Measurements from ENCODE around the gene GTSF1L. TPM values are rescaled to one million over a fixed set of nuclear protein-coding genes. Genes with fewer than 3 reads are reported as not detected.

GTSF1L gene
- total and polyA plus RNA-seq, 2 experiments from 2014 or later, result not detected

DNA sequence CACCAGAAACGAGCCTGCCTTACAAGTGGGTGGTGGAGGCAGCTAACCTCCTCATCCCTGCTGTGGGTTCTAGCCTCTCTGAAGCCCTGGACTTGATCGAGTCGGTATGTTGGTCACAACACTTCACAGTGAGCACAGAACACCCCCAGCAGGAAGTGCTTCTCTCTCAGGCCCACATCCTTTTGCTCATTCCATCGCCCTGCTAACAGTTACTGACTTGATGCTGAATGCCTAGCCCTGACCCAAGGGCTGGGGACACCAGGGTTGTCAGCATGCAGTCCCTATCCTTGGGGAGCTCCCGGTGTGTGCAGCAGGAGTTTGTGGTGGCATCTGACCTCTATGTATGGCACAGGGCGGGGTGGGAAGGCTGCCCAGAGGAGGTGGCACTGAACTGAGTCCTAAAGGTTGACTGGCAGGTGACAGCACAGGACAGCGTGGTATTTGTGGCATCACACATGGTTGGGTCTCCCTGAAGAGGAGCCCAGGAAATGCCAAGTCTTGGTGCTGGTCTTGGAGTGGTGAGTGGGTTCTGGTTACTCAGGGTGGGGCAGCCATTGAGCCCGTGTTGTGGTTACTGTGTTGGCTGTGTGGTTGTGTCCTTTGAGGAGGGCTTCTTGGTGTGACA lies 26.7 kb downstream of the GTSF1L start:
- Histone ChIP-seq H3K9ac (no peak overlapping the region), H3K9me2 (ENCODE audit: insufficient read depth) (no peaks in the 10 kb centered on the region), H3K79me2 (ENCODE audit: insufficient read depth) (no peaks in the 10 kb centered on the region), H3K9me3 (ENCODE audit: low read depth) (no peaks in the 10 kb centered on the region), H3K4me3 (no peak overlapping the region), H3F3A (ENCODE audit: insufficient read depth) (no peaks in the 10 kb centered on the region), H3K4me2 (ENCODE audit: unreplicated experiment) (no peak overlapping the region), H2AFZ (no peak overlapping the region), H3K4me1 (ENCODE audit: insufficient read depth) (no peaks in the 10 kb centered on the region), H4K20me1 (ENCODE audit: insufficient read depth) (no peaks in the 10 kb centered on the region), H3K36me3 (ENCODE audit: low read depth) (no peaks in the 10 kb centered on the region), H3K27ac (no peak overlapping the region), H3K27me3 (replicated peaks; ENCODE audit: insufficient read depth) (no peaks in the 10 kb centered on the region)
- no peak for DNase-seq
- in situ Hi-C loops (cut with MboI), result no loop called here
- 94 to 98% methylated on average over 8 of the region's 8 CpGs for WGBS, 2 experiments (ENCODE audit: low coverage in 1 of 2, low lambda C conversion rate in 2 of 2, missing lambda C conversion rate in 2 of 2)
- TF ChIP-seq EZH2 (IDR thresholded peaks at IDR 0.05; ENCODE audit: insufficient read depth, poor library complexity, severe bottlenecking), result no peak
- TF ChIP-seq EZH2phosphoT487 (IDR thresholded peaks at IDR 0.05; ENCODE audit: insufficient read depth, low read depth), result no peak

DNA sequence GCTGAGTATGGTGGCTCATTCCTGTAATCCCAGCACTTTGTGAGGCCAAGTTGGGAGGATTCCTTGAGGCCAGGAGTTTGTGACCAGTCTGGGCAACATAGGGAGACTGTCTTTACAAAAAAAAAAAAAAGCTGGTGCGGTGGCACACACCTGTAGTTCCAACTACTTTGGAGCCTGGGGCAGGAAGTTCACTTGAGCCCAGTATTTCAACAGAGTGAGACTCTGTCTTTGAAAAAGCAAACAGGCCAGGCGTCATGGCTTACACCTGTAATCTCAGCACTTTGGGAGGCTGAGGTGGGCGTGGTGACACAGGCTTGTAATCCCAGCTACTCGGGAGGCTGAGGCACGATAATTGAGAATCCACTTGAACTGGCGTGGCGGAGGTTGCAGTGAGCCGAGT lies 31.2 kb downstream of the GTSF1L start:
- H3K4me3 ChIP-seq, result no peak overlapping the region
- no peaks in the 10 kb centered on the region for H3K9me3 ChIP-seq (ENCODE audit: low read depth)
- no peaks in the 10 kb centered on the region for H3K27me3 ChIP-seq (replicated peaks; ENCODE audit: insufficient read depth)
- no peaks in the 10 kb centered on the region for H4K20me1 ChIP-seq (ENCODE audit: insufficient read depth)
- no peaks in the 10 kb centered on the region for H3K9me2 ChIP-seq (ENCODE audit: insufficient read depth)
- no peak for TF ChIP-seq EZH2phosphoT487 (IDR thresholded peaks at IDR 0.05; ENCODE audit: insufficient read depth, low read depth)
- no peak overlapping the region for H3K9ac ChIP-seq
- no peak overlapping the region for H3K27ac ChIP-seq
- WGBS, 2 experiments (ENCODE audit: low coverage in 1 of 2, low lambda C conversion rate in 2 of 2, missing lambda C conversion rate in 2 of 2), result 95 to 96% methylated on average over 8 of the region's 8 CpGs
- no peaks in the 10 kb centered on the region for H3K36me3 ChIP-seq (ENCODE audit: low read depth)
- H3K79me2 ChIP-seq (ENCODE audit: insufficient read depth), result no peaks in the 10 kb centered on the region
- in situ Hi-C loops (cut with MboI), result no loop called here
- no peaks in the 10 kb centered on the region for H3K4me1 ChIP-seq (ENCODE audit: insufficient read depth)
- H3K4me2 ChIP-seq (ENCODE audit: unreplicated experiment), result no peak overlapping the region
- H2AFZ ChIP-seq, result no peak overlapping the region
- H3F3A ChIP-seq (ENCODE audit: insufficient read depth), result no peaks in the 10 kb centered on the region
- DNase-seq, result no peak

- no peak overlapping the region for H3K4me3 ChIP-seq
- no peaks in the 10 kb centered on the region for H3K27me3 ChIP-seq (replicated peaks; ENCODE audit: insufficient read depth)
- H2AFZ ChIP-seq, result no peak overlapping the region
- H3K9me3 ChIP-seq (ENCODE audit: low read depth), result no peaks in the 10 kb centered on the region
- WGBS, 2 experiments (ENCODE audit: low coverage in 1 of 2, low lambda C conversion rate in 2 of 2, missing lambda C conversion rate in 2 of 2), result 97 to 99% methylated on average over 3 of the region's 3 CpGs
- no peaks in the 10 kb centered on the region for H4K20me1 ChIP-seq (ENCODE audit: insufficient read depth)
- TF ChIP-seq EZH2phosphoT487 (IDR thresholded peaks at IDR 0.05; ENCODE audit: insufficient read depth, low read depth) (no peak), EZH2 (IDR thresholded peaks at IDR 0.05; ENCODE audit: insufficient read depth, poor library complexity, severe bottlenecking) (no peak)
- H3K9ac ChIP-seq, result no peak overlapping the region
- in situ Hi-C loops (cut with MboI), result no loop called here
- H3K9me2 ChIP-seq (ENCODE audit: insufficient read depth), result no peaks in the 10 kb centered on the region
- no peaks in the 10 kb centered on the region for H3K79me2 ChIP-seq (ENCODE audit: insufficient read depth)
- H3F3A ChIP-seq (ENCODE audit: insufficient read depth), result no peaks in the 10 kb centered on the region
- no peaks in the 10 kb centered on the region for H3K36me3 ChIP-seq (ENCODE audit: low read depth)
- H3K27ac ChIP-seq, result no peak overlapping the region
- H3K4me2 ChIP-seq (ENCODE audit: unreplicated experiment), result no peak overlapping the region
- no peaks in the 10 kb centered on the region for H3K4me1 ChIP-seq (ENCODE audit: insufficient read depth)
- no peak for DNase-seq
These were observed 32.0 kb downstream of the GTSF1L start for GRCh38 chr20:43694763-43695162.

GRCh38 chr20:43691928-43692524 lies 34.8 kb downstream of the GTSF1L start:
- in situ Hi-C loops (cut with MboI), result no loop called here
- peak; percentile 60 for DNase-seq
- Histone ChIP-seq H3K79me2 (ENCODE audit: insufficient read depth) (no peaks in the 10 kb centered on the region), H3K4me3 (no peak overlapping the region), H3K9me2 (ENCODE audit: insufficient read depth) (no peaks in the 10 kb centered on the region), H3K36me3 (ENCODE audit: low read depth) (no peaks in the 10 kb centered on the region), H3K27ac (no peak overlapping the region), H3K9me3 (ENCODE audit: low read depth) (no peaks in the 10 kb centered on the region), H3K9ac (no peak overlapping the region), H4K20me1 (ENCODE audit: insufficient read depth) (no peaks in the 10 kb centered on the region), H3F3A (ENCODE audit: insufficient read depth) (no peaks in the 10 kb centered on the region), H3K4me1 (ENCODE audit: insufficient read depth) (no peaks in the 10 kb centered on the region), H3K4me2 (ENCODE audit: unreplicated experiment) (no peak overlapping the region), H3K27me3 (replicated peaks; ENCODE audit: insufficient read depth) (no peaks in the 10 kb centered on the region), H2AFZ (no peak overlapping the region)
- 93 to 94% methylated on average over 5 of the region's 5 CpGs for WGBS, 2 experiments (ENCODE audit: low coverage in 1 of 2, low lambda C conversion rate in 2 of 2, missing lambda C conversion rate in 2 of 2)
- TF ChIP-seq EZH2 (IDR thresholded peaks at IDR 0.05; ENCODE audit: insufficient read depth, poor library complexity, severe bottlenecking) (no peak), EZH2phosphoT487 (IDR thresholded peaks at IDR 0.05; ENCODE audit: insufficient read depth, low read depth) (no peak)

Measured in GM23248 (cell line).